NCI-H1105 treated with DMSO at 0.1 percent for 48 hours (cell line): Measurements from ENCODE around the gene LRP6.
"Not testable (repeated sequence)": the region's sequence is repeated elsewhere in the genome, so short reads cannot be mapped to it uniquely, and the experiment has no call there.

Source experiments
- DNase-seq: peaks from one replicate; lab custom pipeline; 2025; lab: John Stamatoyannopoulos, UW

LRP6 gene

DNA sequence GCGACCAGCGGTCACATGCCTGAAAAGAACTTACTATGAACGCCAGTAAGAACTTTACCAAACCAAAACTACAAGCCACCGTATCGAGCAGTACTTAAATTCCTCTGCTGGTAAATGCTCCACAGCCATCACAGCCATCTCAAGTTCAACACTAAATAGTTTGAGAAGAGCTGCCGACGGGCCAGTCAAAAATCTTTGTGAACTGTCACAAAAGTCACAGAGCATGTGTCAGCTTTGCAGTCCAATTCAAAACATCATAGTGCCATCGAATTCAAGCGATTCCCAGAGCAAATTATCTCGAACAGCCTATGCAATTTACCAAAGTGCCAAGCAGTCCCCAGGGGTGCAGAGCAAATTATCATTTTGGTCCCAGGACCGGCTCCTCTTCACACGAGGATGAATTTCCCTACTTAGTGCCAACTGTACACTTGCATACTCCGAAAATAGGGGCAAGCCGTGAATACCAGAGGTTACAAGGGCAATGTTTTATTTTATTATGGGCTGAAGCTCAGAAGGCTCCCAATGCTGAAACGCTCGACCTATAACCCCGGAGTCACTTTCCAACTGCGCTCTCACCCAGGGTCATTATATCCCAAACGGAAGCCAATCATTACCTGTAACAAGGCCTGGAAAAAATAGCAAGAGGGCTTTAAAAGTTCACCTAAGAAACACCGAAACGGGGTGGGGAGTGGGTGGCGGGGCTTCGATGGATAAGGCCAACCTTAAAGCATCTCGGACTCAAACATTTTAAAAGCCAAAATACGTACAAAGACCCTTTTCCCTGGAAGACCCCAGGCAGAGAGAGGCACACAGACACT is 1.1 kb downstream of the LRP6 start:
- peak; percentile 50 for DNase-seq

DNA sequence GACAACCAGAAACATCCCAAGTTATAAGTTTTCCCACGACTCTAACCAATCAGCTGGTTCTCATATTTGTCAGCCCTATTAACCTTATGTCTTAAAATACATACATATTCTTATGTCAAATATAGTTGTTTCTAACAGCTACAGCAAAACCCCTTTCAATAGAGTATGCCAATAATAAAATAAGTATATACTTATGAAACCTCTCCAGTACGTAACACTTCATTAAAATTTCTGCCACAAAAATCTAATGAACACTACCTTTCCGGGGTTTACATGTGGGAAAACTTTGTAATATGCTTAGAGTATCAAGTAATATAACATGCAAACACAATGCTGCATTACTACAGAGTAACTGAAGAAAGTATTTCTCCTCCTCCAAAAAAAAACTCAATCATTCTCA is 1.8 kb downstream of the LRP6 start:
- DNase-seq, result no peak

DNA sequence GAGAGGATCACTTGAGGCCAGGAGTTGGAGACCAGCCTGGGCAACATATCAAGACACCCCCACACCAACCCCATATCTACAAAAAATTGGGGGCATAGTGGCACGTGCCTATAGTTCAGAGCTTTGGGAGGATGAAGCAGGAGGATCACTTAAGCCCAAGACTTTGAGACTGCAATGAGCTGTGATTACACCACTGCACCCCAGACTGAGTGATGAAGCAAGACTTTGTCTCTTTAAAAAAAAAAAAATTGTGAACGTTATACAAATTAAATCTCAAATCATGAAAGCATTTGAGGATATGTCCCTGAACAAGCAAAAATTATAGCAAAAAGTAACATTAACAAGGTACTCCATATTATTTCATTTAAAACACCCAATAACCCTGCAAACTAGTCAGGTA is 2.9 kb downstream of the LRP6 start:
- DNase-seq, result no peak

DNA sequence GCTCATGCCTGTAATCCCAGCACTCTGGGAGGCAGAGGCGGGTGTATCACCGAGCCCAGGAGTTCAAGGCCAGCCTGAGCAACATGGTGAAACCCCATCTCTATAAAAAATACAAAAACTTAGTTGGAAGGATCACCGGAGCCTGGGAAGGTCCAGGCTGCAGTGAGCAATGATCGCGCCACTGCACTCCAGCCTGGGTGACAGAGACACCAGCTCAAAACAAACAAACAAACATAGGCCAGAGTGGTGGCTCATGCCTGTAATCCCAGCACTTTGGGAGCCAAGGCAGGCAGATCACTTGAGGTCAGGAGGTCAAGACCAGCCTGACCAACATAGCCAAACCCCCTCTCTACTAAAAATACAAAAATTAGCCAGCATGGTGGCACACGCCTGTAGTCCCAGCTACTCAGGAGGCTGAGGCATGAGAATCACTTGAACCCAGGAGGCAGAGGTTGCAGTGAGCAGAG is 10.5 kb downstream of the LRP6 start:
- not testable (repeated sequence) for DNase-seq

DNA sequence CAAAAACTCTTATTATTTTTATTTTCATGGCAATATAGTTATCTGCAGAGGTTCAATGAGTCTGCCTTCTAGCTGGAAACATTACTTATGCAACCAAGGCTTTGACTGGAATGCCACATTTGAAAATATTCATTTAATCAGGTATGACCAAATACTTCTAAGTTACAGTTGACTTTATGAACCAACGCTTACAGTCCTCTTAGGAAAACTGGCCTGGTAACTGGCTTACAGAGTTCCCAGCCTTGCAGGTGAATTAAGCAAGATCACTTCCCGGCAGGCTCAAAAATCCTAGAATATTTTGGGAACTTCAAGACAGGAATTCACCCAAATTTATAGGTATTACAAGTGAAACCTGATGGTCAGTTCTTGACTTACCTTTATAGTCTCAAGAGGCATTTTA is 12.3 kb downstream of the LRP6 start:
- no peak for DNase-seq

DNA sequence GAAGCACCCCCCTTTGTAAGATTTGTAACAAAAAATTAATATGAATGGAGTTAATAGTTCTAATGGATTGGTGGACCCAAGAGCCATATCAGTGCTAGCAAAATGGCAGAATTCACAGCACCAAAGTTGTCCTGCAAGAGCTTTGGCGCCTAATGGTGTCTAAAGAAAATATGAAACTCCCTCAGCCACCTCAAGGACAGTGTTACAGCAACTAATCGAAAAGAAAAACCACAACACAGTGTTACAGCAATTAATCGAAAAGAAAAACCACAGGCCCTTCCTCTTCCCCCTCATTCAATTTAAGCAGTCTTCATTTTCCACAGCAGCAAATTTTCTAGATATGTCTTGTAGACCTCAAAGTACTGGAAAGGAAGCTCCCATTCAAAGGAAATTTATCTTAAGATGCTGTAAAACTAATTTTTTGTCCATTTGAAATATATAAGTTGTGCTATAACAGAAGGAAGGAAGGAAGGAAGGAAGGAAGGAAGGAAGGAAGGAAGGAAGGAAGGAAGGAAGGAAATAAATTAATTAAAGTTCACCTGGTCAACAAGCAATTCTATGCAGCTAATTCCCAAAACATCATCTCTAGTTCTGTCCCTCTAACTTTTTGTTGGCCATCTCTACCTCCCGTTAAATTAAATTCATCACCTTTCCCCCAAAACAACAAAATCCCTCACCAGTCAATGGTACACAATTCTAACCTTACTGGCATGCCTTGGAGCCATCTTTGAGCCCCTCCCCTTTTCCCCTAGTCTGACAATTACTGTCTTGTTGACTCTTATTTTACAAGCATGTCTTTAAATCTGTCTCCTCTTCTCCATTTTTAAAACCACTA is 17.4 kb downstream of the LRP6 start:
- no peak for DNase-seq

DNA sequence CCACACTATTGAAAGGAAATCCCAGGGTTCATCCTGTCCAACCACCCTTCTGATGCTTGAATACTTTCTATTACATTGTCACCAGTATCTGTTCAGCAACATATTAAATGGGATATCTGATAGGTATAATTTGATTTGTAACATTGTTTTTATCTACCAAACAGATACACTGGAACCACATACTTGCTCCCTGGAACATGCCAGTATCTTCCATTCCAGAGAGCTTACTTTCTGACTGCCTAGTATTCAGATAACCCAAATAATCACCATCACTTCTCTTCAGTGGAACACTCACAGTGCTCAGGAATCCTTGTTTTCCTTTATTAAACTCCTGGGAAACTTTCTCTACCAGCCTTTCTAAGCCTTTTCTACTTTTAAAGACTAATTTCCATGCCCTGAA is 19.3 kb downstream of the LRP6 start:
- DNase-seq, result no peak

DNA sequence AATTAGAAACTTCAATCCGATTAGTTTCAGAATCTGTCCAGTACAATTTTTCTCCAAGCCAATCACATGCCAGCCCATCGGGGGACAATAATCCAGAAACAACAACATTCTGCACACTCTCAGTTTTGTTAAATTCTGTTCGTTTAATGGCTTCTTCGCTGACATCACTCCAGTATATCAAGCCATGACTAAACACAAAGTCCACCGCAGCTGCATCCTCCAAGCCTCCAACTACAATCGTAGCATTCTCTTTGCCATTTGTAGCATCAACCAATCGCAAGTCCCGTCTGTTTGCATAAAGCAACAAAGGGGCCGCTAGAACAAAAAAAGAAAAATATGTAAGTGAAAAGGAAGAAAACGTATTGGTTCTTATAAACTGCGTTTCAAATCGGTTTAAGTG is 22.5 kb downstream of the LRP6 start:
- DNase-seq, result no peak

DNA sequence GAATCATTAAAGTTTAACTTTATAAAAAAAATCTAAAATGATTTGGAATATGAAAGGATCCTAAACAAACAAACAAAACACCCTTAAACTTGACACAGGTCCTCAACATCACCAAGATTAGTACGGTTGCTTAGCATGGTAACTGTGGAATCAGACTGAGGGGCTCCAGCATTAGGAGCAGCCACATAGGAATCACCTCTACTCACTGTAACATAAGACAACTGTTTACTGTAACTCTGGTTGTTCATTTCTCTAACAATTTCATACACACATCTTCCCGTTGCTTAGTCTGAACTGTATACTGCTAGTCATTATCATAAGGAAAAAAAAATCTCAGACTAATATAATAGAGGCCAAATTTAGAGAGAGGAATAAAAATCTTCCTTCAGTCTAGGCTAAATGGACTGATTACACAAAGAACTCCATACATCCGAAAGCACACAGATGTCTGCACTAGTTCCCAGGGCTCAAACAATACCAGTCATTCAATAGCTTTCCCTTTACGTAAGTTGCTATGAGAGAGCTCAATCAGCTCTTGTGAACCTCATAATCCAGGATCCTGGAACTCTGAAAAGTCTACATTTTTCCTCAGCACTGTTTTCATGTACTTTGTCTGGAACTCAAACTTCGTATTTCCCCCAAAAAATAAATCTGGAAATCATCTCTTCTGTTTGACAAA is 26.0 kb downstream of the LRP6 start:
- no peak for DNase-seq

DNA sequence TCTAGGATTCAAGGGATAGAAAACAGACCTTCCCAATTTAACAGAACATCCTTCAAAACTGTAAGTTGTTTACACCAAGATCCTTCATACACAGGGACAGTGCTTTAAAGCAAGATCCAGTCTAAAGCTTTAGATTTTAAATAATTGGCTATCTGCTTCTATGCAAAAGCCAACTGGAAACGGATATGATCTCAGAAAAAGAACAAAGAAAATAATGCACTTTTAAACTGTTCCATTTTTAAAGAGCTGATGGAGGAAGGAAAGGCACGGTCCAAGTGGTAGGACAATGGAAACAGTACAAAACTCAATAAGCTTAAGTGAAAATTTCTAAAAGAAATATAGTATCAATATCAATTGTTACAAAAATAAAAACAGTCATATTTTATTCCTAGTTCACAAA is 27.7 kb downstream of the LRP6 start:
- no peak for DNase-seq

DNA sequence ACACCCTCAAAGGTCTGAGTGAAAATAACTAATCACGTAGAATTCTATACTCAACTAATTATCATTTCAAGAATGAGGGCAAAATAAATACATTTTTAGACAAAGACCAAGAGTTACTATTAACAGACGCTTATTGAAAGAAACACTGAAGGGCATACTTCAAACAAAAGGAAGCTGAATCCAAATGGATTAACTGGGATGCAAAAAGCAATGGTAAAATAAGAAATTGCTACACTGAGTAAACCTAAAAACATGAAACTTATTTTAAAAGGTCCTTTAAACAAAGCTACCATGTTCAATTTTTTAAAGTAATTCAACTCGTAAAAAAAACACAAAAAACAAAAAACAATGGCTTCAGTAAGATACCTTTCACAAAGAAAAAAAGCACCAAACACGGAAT is 28.2 kb downstream of the LRP6 start:
- DNase-seq, result no peak

DNA sequence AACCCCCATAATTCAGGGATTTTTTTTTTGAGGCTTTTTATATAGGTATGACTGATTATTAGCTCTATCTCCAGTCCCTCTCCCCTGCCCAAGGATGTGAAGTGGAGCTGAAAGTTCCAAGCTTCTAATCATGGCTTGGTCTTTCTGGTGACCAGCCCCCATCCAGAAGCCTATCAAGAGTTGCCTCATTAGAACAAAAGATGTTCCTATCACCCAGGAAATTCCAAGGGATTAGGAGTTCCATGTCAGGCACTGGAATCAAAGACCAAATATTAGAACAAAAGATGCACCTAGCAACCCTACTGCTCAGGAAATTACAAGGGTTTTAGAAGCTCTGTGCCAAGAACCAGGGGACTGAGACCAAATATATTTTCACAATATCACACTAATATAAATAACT is 29.9 kb downstream of the LRP6 start:
- DNase-seq, result no peak

DNA sequence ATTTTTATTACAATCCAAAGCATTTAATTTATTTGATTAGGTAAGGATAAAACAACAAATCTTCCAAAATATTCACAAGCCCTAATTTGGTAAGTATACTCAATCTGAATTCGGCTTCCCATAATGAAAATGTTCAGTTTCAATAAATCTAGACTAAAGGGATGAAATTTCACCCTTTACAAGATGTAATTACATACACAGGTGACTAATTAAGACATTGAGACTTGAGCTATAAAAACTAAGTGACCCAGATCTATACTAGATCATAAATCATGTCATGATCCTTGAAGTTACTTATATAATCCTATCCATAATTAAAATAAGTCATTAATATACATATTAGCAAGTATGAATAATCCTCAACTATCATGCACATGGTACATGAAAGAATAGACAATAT is 36.6 kb downstream of the LRP6 start:
- peak; percentile 55 for DNase-seq

DNA sequence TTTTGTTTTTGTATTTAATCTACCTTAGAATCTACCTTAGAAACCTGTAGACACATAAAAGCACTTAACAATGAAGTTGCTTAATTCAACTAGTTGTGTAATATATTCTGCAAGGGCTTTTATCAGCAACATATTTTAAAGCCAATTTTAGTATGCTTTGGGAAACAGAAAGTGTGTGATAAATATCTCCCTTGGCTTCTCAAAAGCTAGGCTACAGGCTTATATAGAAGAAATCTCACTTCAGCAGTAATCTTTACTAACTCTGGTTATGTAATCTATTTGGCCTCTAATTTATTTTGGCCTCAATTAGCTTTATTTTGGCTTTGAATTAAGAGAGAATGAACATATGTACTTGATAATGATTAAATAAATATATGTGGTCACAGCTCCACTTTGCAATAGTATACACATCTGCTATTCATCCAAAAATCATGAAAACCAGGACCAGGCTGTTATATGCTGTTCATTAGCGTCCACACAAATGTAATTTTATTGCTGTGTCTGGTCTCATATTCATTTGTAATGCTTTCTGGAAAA is 37.2 kb downstream of the LRP6 start:
- no peak for DNase-seq

DNA sequence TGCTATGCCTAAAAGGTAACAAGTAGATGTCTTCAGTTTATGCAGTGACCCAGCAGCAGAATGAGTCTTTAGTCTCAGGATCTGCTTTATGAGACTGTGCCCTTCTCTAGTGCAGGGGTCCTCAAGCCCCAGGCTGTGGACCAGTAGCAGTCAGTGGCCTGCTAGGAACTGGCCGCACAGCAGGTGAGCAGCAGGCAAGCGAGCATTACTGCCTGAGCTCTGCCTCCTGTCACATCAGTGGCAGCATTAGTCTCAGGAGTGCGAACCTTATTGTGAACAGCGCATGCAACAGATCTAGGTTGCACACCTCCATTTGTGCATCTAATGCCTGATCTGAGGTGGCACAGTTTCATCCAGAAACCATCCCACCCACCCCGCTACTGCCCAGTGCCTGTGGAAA is 38.4 kb downstream of the LRP6 start:
- no peak for DNase-seq

DNA sequence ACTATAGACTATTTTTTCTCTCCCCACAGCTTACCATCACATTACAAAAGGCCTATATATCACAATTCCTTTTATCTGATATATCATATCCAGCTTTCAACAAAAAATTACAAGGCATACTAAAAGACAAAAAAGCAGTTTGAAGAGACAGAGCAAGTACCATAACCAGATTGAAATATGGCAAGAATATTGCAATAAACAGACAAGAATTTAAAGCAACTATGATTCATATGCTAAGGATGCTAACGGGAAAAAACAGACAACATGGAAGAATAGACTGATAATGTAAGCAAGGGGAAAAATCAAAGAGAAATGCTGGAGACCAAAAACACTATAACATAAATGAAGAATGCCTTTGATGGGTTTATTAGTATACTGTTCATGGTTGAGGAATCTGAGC is 40.7 kb downstream of the LRP6 start:
- DNase-seq, result no peak

DNA sequence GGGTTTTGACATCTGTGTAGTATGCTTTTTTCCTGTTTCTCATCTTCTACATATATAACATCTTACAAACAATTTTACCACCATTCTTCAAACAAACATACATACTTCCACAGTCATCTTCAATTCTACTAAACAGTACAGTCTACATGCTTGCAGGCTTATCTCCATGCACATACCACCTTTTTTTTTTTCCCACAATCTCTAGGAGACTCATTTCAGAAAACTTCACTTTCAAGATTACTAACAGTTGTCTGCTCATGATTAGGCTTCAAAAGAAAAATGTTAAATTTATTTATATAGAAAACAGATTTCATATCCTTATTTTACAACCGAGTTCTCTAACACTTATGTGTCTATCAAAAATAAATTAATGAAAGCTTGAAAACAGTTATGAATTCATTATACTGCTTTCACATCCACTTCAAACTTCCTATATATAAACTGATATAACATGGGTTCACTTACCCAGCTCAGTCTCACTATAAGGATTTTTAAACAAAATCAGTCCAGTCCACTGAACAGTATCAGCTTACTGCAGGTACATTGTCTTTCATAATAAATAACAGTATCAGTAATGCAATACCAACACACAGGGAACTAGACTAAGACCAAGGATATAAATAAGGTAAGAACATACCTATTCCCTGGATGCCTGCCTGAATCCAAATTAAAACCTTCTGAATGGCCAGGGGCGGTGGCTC is 42.5 kb downstream of the LRP6 start:
- no peak for DNase-seq

DNA sequence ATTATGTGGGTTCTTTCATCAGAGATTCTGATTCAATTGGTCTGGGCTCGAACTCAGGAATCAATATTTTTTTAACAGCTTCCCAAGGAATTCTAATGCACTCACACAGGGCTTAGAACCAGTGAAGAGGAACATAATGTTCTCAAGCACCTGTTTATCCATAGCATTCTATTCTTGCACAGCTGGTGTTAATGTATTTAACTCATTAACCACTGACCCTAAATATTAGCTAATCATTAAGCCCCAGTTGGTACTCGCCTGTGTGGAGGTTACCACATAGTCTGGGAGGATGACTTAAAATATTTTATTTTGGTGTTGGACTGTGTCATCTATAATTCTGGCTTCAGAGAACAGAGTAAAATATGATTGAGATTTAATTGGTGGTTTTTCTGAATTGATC is 45.3 kb downstream of the LRP6 start:
- DNase-seq, result peak; percentile 63

DNA sequence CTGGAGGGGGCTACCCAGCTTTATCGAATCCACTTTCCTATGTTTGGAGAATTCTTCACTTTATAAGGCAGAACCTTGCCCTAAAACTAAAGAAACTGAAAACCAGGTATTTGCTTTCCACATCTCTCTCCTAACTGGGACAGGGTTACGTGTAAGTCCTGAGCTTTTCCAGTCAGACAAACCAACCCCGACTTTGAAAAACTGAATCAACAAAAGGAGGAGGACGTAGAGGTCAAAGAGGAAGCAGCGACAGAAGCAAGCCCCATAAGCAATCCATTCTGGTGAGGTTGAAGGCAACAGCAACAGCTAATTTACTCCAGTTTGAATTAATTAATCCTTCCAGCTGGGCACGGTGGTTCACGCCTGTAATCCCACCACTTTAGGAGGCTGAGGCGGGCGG is 47.2 kb downstream of the LRP6 start:
- no peak for DNase-seq

DNA sequence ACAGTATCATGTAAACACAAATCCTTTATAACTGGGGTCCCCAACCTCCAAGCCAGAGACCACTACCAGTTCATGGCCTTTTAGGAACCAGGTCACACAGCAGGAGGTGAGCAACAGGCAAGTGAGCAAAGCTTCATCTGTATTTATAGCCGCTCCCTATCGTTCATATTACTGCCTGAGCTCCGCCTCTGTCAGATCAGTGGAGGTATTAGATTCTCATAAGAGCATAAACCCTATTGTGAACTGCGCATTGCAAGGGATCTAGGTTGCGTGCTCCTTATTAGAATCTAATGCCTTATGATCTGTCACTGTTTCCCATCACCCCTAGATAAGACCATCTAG is 49.9 kb downstream of the LRP6 start:
- no peak for DNase-seq

DNA sequence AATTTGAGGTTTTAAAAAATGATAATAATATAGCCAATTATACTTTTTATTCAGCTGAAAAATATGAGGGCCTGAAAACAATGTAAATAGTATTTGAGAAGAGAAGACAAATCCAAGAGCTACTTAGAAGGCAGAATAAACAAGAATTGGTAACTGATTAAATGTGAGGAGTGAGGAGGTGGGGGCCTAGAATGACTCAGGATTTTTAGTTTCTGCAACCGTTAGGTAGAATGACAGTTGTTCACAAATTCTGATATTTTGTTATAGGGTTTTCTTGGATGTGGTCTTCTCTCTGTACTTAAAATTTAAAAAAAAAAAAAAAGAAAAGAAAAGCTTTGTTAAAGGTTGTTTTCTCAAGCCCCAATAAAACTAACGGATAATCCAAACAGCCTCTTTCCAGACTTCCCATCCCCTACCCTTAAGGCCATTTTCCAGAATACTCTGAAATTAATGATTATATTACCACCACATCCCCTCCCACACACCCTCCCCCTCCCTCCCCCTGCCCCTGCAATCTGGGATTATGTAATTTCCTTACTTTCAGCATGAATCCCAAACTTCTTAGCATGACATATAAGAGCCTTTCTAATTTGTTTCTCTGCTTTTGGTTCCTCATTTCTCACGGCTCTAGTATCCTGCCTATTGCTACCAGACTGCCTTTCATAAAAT is 50.4 kb downstream of the LRP6 start:
- DNase-seq, result no peak
